B cell (primary cell): ENCODE measurements around the gene FAM200B. TPM values are rescaled to one million over a fixed set of nuclear protein-coding genes. Genes with fewer than 3 reads are reported as not detected.

Source experiments
- ATAC-seq: fragments of 200-7000 bp; cut with Tn5 transposase; one replicate; pipeline ENCODE4 v1.10.0; 2021; ENCODE audit warnings: low read depth, mild to moderate bottlenecking, moderate number of reproducible peaks, moderate library complexity
- CTCF ChIA-PET: fragments of 350-600 bp; sonication (Branson Sonifier 250); formaldehyde crosslinking; loops from one replicate; lab custom pipeline; 2021; ENCODE audit warnings: antibody characterized with exemption, inconsistent platforms; lab: Charles Lee
- POLR2A ChIA-PET: fragments of 350-600 bp; sonication (Branson Sonifier 250); formaldehyde crosslinking; loops from one replicate; lab custom pipeline; 2021; ENCODE audit warnings: antibody characterized with exemption; lab: Charles Lee
- DNase-seq: peaks from one replicate; pipeline ENCODE4 v3.0.0; 2013
- H2AFZ ChIP-seq: 2 replicates; pipeline ENCODE4 v1.6.1; 2012; ENCODE audit warnings: mild to moderate bottlenecking, low read depth, low read length; ENCODE audit not compliant: insufficient read depth, poor library complexity, severe bottlenecking
- H3K27ac ChIP-seq, 2 donors: 1 replicate in 1 of 2; 2 replicates in 1 of 2; pipeline ENCODE4 v1.5.1; 2012 to 2013; ENCODE audit warnings: low read length in 2 of 2, mild to moderate bottlenecking in 2 of 2, moderate library complexity in 1 of 2
- H3K27me3 ChIP-seq, 4 experiments: fragments of 200-600 bp in 1 of 4; sonication (generic) in 1 of 4; replicated peaks in 1 of 4; 1 replicate in 2 of 4; 2 replicates in 2 of 4; pipeline versions ENCODE4 v1.6.1 to v1.7.0; 2013 to 2016; ENCODE audit warnings: low read length in 3 of 4, mild to moderate bottlenecking in 2 of 4, mixed read lengths in 1 of 4, moderate library complexity in 1 of 4; ENCODE audit not compliant: insufficient read depth in 4 of 4, control insufficient read depth in 3 of 4; ENCODE audit errors: control extremely low read depth in 1 of 4
- H3K36me3 ChIP-seq, 2 experiments: replicated peaks in 1 of 2; 1 replicate in 1 of 2; 2 replicates in 1 of 2; pipeline versions ENCODE4 v1.6.1 to v1.7.1; 2013; ENCODE audit warnings: low read length in 1 of 2; ENCODE audit not compliant: insufficient read depth in 2 of 2, control insufficient read depth in 1 of 2; ENCODE audit errors: control extremely low read depth in 1 of 2, extremely low read depth in 1 of 2
- H3K4me1 ChIP-seq, 2 donors: fragments of 200-600 bp in 1 of 2; sonication (generic) in 1 of 2; 1 replicate in 1 of 2; 2 replicates in 1 of 2; pipeline versions ENCODE4 v1.5.1 to v1.6.1; 2013 to 2017; ENCODE audit warnings: low read length in 2 of 2; ENCODE audit not compliant: control insufficient read depth in 2 of 2, insufficient read depth in 2 of 2
- H3K4me2 ChIP-seq: replicated peaks from 2 replicates; pipeline ENCODE3; 2012; ENCODE audit warnings: mild to moderate bottlenecking, low read depth, low read length; ENCODE audit not compliant: poor library complexity, severe bottlenecking
- H3K4me3 ChIP-seq, 5 experiments: fragments of 200-600 bp in 1 of 5; sonication (generic) in 1 of 5; 1 replicate in 3 of 5; 2 replicates in 2 of 5; pipeline versions ENCODE4 v1.5.1 to v1.7.0; 2011 to 2016; ENCODE audit warnings: low read length in 4 of 5, mild to moderate bottlenecking in 4 of 5, low read depth in 2 of 5, control low read depth in 1 of 5, moderate library complexity in 1 of 5; ENCODE audit not compliant: insufficient read depth in 1 of 5; ENCODE audit errors: control extremely low read depth in 1 of 5, extremely low read depth in 1 of 5
- H3K79me2 ChIP-seq: fragments of 200-600 bp; sonication (generic); one replicate; pipeline ENCODE4 v1.6.0; 2016; ENCODE audit warnings: low read length; ENCODE audit not compliant: control insufficient read depth, insufficient read depth
- H3K9ac ChIP-seq: fragments of 200-600 bp; sonication (generic); 2 replicates; pipeline ENCODE4 v1.6.1; 2017; ENCODE audit warnings: mild to moderate bottlenecking, low read length, moderate library complexity
- H3K9me3 ChIP-seq, 3 donors: one replicate each; pipeline versions ENCODE4 v1.6.1 to v1.7.1; 2013; ENCODE audit warnings: low read length in 2 of 3; ENCODE audit not compliant: control insufficient read depth in 2 of 3, insufficient read depth in 1 of 3; ENCODE audit errors: control extremely low read depth in 1 of 3
- H4K20me1 ChIP-seq: 2 replicates; pipeline ENCODE4 v1.6.0; 2012; ENCODE audit warnings: mild to moderate bottlenecking, low read length; ENCODE audit not compliant: insufficient read depth, control insufficient read depth, poor library complexity, severe bottlenecking
- H3K27ac Mint-ChIP-seq: one replicate; pipeline ENCODE4 v1.8.0; 2021; ENCODE audit warnings: mixed read lengths
- H3K27me3 Mint-ChIP-seq: one replicate; pipeline ENCODE4 v1.8.0; 2021; ENCODE audit warnings: mixed read lengths
- H3K4me1 Mint-ChIP-seq: one replicate; pipeline ENCODE4 v1.8.0; 2021; ENCODE audit warnings: mixed read lengths
- H3K4me3 Mint-ChIP-seq: one replicate; pipeline ENCODE4 v1.8.0; 2021; ENCODE audit warnings: mixed read lengths
- H3K9me3 Mint-ChIP-seq: one replicate; pipeline ENCODE4 v1.8.0; 2022; ENCODE audit warnings: mixed read lengths; ENCODE audit not compliant: insufficient read depth
- EZH2 ChIP-seq: IDR thresholded peaks from 2 replicates; pipeline ENCODE4 v1.6.1; 2012; ENCODE audit warnings: borderline replicate concordance, low read depth, mild to moderate bottlenecking, moderate library complexity, low read length; ENCODE audit not compliant: insufficient read depth, poor library complexity, severe bottlenecking
- WGBS: methylation state at CpG from one replicate; pipeline ENCODE4 v1.1.5; 2013; ENCODE audit warnings: missing lambda C conversion rate; ENCODE audit not compliant: insufficient coverage; 5-methylcytosine and 5-hydroxymethylcytosine counted together
- intact Hi-C: fragments of 100-400 bp; cut with micrococcal nuclease; formaldehyde crosslinking; loops from one replicate; pipeline ENCODE4 v1.10.0; 2022
- polyA plus RNA-seq: library from polyadenylated mRNA; depleted of rRNA; stranded (reverse); fragments of >200 nt; gene quantifications from 2 replicates; pipeline ENCODE4 v1.2.3, GENCODE V29; 2012
- total RNA-seq, 2 donors: library from RNA; stranded (reverse); fragments of 120-200 nt in 1 of 2; gene quantifications; 1 replicate in 1 of 2; 2 replicates in 1 of 2; pipeline versions ENCODE4 v1.2.3 to v1.2.4, GENCODE V29; 2013 to 2022
- TF ChIP-seq, protein P1 (sequence below): fragments of 200-600 bp; IDR thresholded peaks from one replicate; pipeline ENCODE4 v1.8.0; 2022; ENCODE audit warnings: antibody characterized with exemption, mild to moderate bottlenecking

FAM200B gene
- total and polyA plus RNA-seq, 2 donors (not counting 1 experiment from before 2014, with no cell fraction given) = 10.3 to 12.1 TPM

DNA sequence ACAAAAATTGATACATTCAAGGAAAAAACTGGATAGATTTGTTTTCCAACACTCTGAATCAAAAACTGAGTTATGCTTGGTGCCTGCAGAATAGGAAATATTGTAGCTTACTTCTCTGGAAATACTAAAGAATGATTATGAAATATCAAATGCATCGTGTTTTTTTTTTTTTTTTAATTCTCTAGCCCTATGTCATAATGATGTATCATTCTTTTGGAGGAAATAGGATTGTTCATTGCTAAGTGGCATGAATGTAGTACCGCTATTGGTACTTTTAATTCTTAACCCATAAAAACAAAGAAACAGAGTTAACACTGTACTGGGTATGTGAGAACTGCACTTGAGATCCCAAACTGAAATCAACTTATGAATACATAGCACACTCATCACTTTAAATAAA lies 7.6 kb upstream of the FAM200B start:
- Histone ChIP-seq H3K9ac (no peak overlapping the region), H3K36me3 (no peaks in the 10 kb centered on the region), H3K4me2 (no peak overlapping the region), H3K9me3 (no peaks in the 10 kb centered on the region), H3K4me1 (peaks cover 16 to 17% of the 10 kb centered on the region in 2 donors), H3K79me2 (peaks cover 4% of the 10 kb centered on the region), H3K27me3 (no peaks in the 10 kb centered on the region), H3K27ac (no peak overlapping the region), H2AFZ (no peak overlapping the region), H4K20me1 (no peaks in the 10 kb centered on the region), H3K4me3 (no peak overlapping the region)
- ATAC-seq = no peak
- no CpG with 5 or more reads among the region's 2 CpGs for WGBS
- no peaks in the 10 kb centered on the region for H3K9me3 Mint-ChIP-seq
- ChIA-PET CTCF (interaction anchor here (0.7 kb wide), 1 partner anchor 560 kb away, joined by 6 read pairs; no protein-coding TSS in a partner anchor), POLR2A (no interaction called here)
- intact Hi-C loops = no loop called here
- H3K4me3 Mint-ChIP-seq = no peak overlapping the region
- H3K27ac Mint-ChIP-seq = no peak overlapping the region
- no peak for DNase-seq
- no peaks in the 10 kb centered on the region for H3K27me3 Mint-ChIP-seq
- TF ChIP-seq, protein P1, sequence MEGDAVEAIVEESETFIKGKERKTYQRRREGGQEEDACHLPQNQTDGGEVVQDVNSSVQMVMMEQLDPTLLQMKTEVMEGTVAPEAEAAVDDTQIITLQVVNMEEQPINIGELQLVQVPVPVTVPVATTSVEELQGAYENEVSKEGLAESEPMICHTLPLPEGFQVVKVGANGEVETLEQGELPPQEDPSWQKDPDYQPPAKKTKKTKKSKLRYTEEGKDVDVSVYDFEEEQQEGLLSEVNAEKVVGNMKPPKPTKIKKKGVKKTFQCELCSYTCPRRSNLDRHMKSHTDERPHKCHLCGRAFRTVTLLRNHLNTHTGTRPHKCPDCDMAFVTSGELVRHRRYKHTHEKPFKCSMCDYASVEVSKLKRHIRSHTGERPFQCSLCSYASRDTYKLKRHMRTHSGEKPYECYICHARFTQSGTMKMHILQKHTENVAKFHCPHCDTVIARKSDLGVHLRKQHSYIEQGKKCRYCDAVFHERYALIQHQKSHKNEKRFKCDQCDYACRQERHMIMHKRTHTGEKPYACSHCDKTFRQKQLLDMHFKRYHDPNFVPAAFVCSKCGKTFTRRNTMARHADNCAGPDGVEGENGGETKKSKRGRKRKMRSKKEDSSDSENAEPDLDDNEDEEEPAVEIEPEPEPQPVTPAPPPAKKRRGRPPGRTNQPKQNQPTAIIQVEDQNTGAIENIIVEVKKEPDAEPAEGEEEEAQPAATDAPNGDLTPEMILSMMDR = no peak
- no peak for TF ChIP-seq EZH2
- H3K4me1 Mint-ChIP-seq = peaks cover 32% of the 10 kb centered on the region

GRCh38 chr4:15674926-15675325 lies 6.7 kb upstream of the FAM200B start:
- ATAC-seq (no peak), DNase-seq (peak; percentile 16)
- Histone ChIP-seq H3K27me3 (no peaks in the 10 kb centered on the region), H3K4me3 (peak overlapping the region in 1 of 5 experiments; percentile 37), H3K4me1 (peaks cover 16 to 17% of the 10 kb centered on the region in 2 donors), H3K9me3 (no peaks in the 10 kb centered on the region), H3K36me3 (no peaks in the 10 kb centered on the region), H3K4me2 (peak overlapping the region; percentile 47), H3K27ac (peak overlapping the region in 1 of 2 donors; percentile 24), H4K20me1 (no peaks in the 10 kb centered on the region), H3K9ac (no peak overlapping the region), H2AFZ (no peak overlapping the region), H3K79me2 (peaks cover 4% of the 10 kb centered on the region)
- no peak for TF ChIP-seq EZH2
- TF ChIP-seq, protein P1 = no peak
- H3K27ac Mint-ChIP-seq = peak overlapping the region; percentile 65
- no peaks in the 10 kb centered on the region for H3K9me3 Mint-ChIP-seq
- ChIA-PET CTCF (interaction anchor here (0.7 kb wide), 1 partner anchor 508 kb away, joined by 3 read pairs; no protein-coding TSS in a partner anchor), POLR2A (no interaction called here)
- peaks cover 32% of the 10 kb centered on the region for H3K4me1 Mint-ChIP-seq
- intact Hi-C loops = no loop called here
- no CpG with 5 or more reads among the region's 4 CpGs for WGBS
- H3K4me3 Mint-ChIP-seq = peak overlapping the region; percentile 44
- H3K27me3 Mint-ChIP-seq = no peaks in the 10 kb centered on the region
